A549 (cell line): ENCODE results near the gene NEDD4L. TPM values are rescaled to one million over a fixed set of nuclear protein-coding genes. Genes with fewer than 3 reads are reported as not detected.

Experiments
- ATAC-seq, 2 experiments: fragments of 200-7000 bp in 1 of 2; fragments of >200 bp in 1 of 2; cut with Nextera tagmentation in 1 of 2; cut with Tn5 transposase in 1 of 2; 3 replicates each; pipeline versions ENCODE4 v1.8.0 to v1.9.1; 2018 to 2020; ENCODE audit warnings: mild to moderate bottlenecking in 1 of 2, moderate library complexity in 1 of 2
- CTCF ChIA-PET: fragments of 300-600 bp; sonication (Branson Sonifier 250); formaldehyde crosslinking; extraction: SDS; loops from one replicate; lab custom pipeline; 2021; ENCODE audit warnings: antibody characterized with exemption, inconsistent platforms; lab: Yijun Ruan, JAX
- POLR2A ChIA-PET: fragments of 350-600 bp; formaldehyde crosslinking; extraction: SDS; loops from one replicate; lab custom pipeline; 2021; ENCODE audit warnings: antibody characterized with exemption, inconsistent platforms; lab: Yijun Ruan, JAX
- DNase-seq, 2 experiments: peaks; one replicate each; pipeline versions ENCODE4 v3.0.0 to v3.0.0-alpha.2; 2011 to 2016; ENCODE audit warnings: low read depth in 1 of 2, low spot score in 1 of 2
- FAIRE-seq: peaks from 2 replicates; lab custom pipeline; 2011; peaks lifted over from hg19 to GRCh38; lab: Jason Lieb, UNC
- H3K27ac ChIP-seq, 2 experiments: fragments of >200 bp; sonication (Bioruptor Twin); formaldehyde crosslinking; 3 replicates each; pipeline ENCODE4 v1.5.1; 2016 to 2017
- H3K4me1 ChIP-seq: fragments of >200 bp; sonication (Bioruptor Twin); formaldehyde crosslinking; 3 replicates; pipeline ENCODE4 v1.6.1; 2016
- H3K4me2 ChIP-seq: fragments of >200 bp; sonication (Bioruptor Twin); formaldehyde crosslinking; 3 replicates; pipeline ENCODE4 v1.6.1; 2016
- H3K4me3 ChIP-seq: fragments of >200 bp; sonication (Bioruptor Twin); formaldehyde crosslinking; 3 replicates; pipeline ENCODE4 v1.5.1; 2016
- H3K9me3 ChIP-seq: fragments of >200 bp; sonication (Bioruptor Twin); formaldehyde crosslinking; 3 replicates; pipeline ENCODE4 v1.6.1; 2016
- BCL3 ChIP-seq: fragments of >200 bp; sonication (Bioruptor Twin); formaldehyde crosslinking; IDR thresholded peaks from 3 replicates; pipeline ENCODE4 v1.6.1; 2016
- BHLHE40 ChIP-seq: IDR thresholded peaks from 2 replicates; pipeline ENCODE4 v1.6.1; 2012; ENCODE audit warnings: low read depth, low read length, inconsistent platforms
- CHD4 ChIP-seq: fragments of 200-600 bp; sonication (generic); IDR thresholded peaks from 2 replicates; pipeline ENCODE4 v1.6.1; 2016; ENCODE audit warnings: antibody characterized with exemption, mild to moderate bottlenecking, borderline replicate concordance
- CTCF ChIP-seq: fragments of >200 bp; sonication (Bioruptor Twin); formaldehyde crosslinking; IDR thresholded peaks from 3 replicates; pipeline ENCODE4 v1.5.1; 2016
- EHMT2 ChIP-seq: fragments of 200-600 bp; sonication (generic); IDR thresholded peaks from 2 replicates; pipeline ENCODE4 v1.6.1; 2016; ENCODE audit warnings: antibody characterized with exemption, low read depth, mild to moderate bottlenecking, moderate library complexity
- ESRRA ChIP-seq: fragments of 150-350 bp; IDR thresholded peaks from 2 replicates; pipeline ENCODE4 v1.6.1; 2014; ENCODE audit warnings: mild to moderate bottlenecking, low read length, borderline replicate concordance
- FOXS1 ChIP-seq: fragments of 250-450 bp; sonication (Bioruptor Pico); IDR thresholded peaks from 2 replicates; pipeline ENCODE4 v1.5.0; 2020; ENCODE audit warnings: mild to moderate bottlenecking, moderate library complexity
- HES2 ChIP-seq: fragments of >200 bp; sonication (Bioruptor Twin); formaldehyde crosslinking; IDR thresholded peaks from 2 replicates; pipeline ENCODE4 v1.6.1; 2016
- HEYL ChIP-seq: fragments of 250-450 bp; sonication (Bioruptor Pico); IDR thresholded peaks from 2 replicates; pipeline ENCODE4 v1.8.0; 2021; ENCODE audit warnings: mild to moderate bottlenecking, moderate library complexity
- HOXB13 ChIP-seq: fragments of 250-450 bp; sonication (Bioruptor Pico); IDR thresholded peaks from 2 replicates; pipeline ENCODE4 v1.5.0; 2020; ENCODE audit warnings: low read depth, mild to moderate bottlenecking, moderate library complexity
- HOXB5 ChIP-seq: fragments of 250-450 bp; sonication (Bioruptor Pico); IDR thresholded peaks from 2 replicates; pipeline ENCODE4 v1.5.0; 2020; ENCODE audit warnings: mild to moderate bottlenecking, moderate library complexity
- JUNB ChIP-seq: fragments of >200 bp; sonication (Bioruptor Twin); formaldehyde crosslinking; IDR thresholded peaks from 2 replicates; pipeline ENCODE4 v1.6.1; 2016
- MAX ChIP-seq: IDR thresholded peaks from 2 replicates; pipeline ENCODE4 v1.6.1; 2012
- NFE2L2 ChIP-seq: fragments of 150-350 bp; conservative IDR thresholded peaks from 2 replicates; pipeline ENCODE4 v1.6.1; 2014; ENCODE audit warnings: low read length
- NR3C1 ChIP-seq: fragments of >200 bp; sonication (Bioruptor Twin); formaldehyde crosslinking; IDR thresholded peaks from 3 replicates; pipeline ENCODE4 v1.6.1; 2017
- PBX3 ChIP-seq: IDR thresholded peaks from 2 replicates; pipeline ENCODE4 v1.6.1; 2012
- RFX5 ChIP-seq: fragments of 450-650 bp; IDR thresholded peaks from 2 replicates; pipeline ENCODE4 v1.7.1; 2014; ENCODE audit warnings: antibody characterized with exemption, mild to moderate bottlenecking, moderate library complexity
- TP53 ChIP-seq: fragments of 250-450 bp; sonication (Bioruptor Pico); IDR thresholded peaks from 2 replicates; pipeline ENCODE4 v1.5.0; 2021; ENCODE audit warnings: mild to moderate bottlenecking, moderate library complexity
- ZC3H11A ChIP-seq: fragments of 450-650 bp; IDR thresholded peaks from 2 replicates; pipeline ENCODE4 v1.6.1; 2014; ENCODE audit warnings: antibody characterized with exemption, mild to moderate bottlenecking
- WGBS: methylation state at CpG from one replicate; pipeline ENCODE4 v1.1.6; 2017; ENCODE audit errors: missing lambda C conversion rate; 5-methylcytosine and 5-hydroxymethylcytosine counted together
- polyA plus RNA-seq, 4 experiments: library from polyadenylated mRNA; depleted of rRNA in 3 of 4; stranded (reverse); fragments of >200 nt; fragmentation: RNase III in 1 of 4; extraction: RNeasy Plus Mini Kit Qiagen cat#74134 plus additional on column Dnase treatment in 1 of 4; gene quantifications; 2 replicates in 3 of 4; 3 replicates in 1 of 4; pipeline ENCODE4 v1.2.3, GENCODE V29; 2011 to 2017

Gene NEDD4L
- polyA plus RNA-seq, 2 of the 4 experiments (the other 2 are of a cell fraction) = 18.0 to 36.5 TPM

GRCh38 chr18:58353581-58353980, 309.6 kb downstream of the NEDD4L start:
- POLR2A ChIA-PET = no interaction called here
- H3K4me2 ChIP-seq = no peak overlapping the region
- H3K9me3 ChIP-seq = no peaks in the 10 kb centered on the region
- CTCF ChIA-PET = no interaction called here
- no peak overlapping the region for H3K27ac ChIP-seq
- DNase-seq (no peak), FAIRE-seq (no peak), ATAC-seq (no peak)
- H3K4me1 ChIP-seq = no peaks in the 10 kb centered on the region; the same call in 1 of the 3 replicates
- 100% methylated on average over 4 of the region's 4 CpGs for WGBS
- no peak overlapping the region for H3K4me3 ChIP-seq
- TF ChIP-seq PBX3 (no peak), TP53 (no peak), BCL3 (no peak), BHLHE40 (no peak), HES2 (no peak), ESRRA (no peak), ZC3H11A (no peak), FOXS1 (CRISPR knock-in tag) (no peak), CTCF (no peak), RFX5 (no peak), HEYL (CRISPR knock-in tag) (no peak), CHD4 (no peak)
- TF ChIP-seq, all 56 proteins: peak for 0

GRCh38 chr18:58354051-58354450, 310.0 kb downstream of the NEDD4L start:
- no peak for ATAC-seq
- TF ChIP-seq BCL3 (no peak), PBX3 (no peak), CTCF (no peak), ZC3H11A (no peak), HOXB5 (no peak), EHMT2 (no peak), HOXB13 (CRISPR knock-in tag) (no peak), JUNB (no peak), MAX (no peak), NFE2L2 (no peak), NR3C1 (no peak)
- TF ChIP-seq, all 56 proteins: peak for 0
- no peaks in the 10 kb centered on the region for H3K9me3 ChIP-seq
- no peak overlapping the region for H3K4me3 ChIP-seq
- POLR2A ChIA-PET = no interaction called here
- DNase-seq = no peak
- H3K27ac ChIP-seq = no peak overlapping the region
- peaks cover 2% of the 10 kb centered on the region; the same call in 2 of the 3 replicates for H3K4me1 ChIP-seq
- FAIRE-seq = no peak
- 96% methylated on average over 4 of the region's 4 CpGs for WGBS
- H3K4me2 ChIP-seq = no peak overlapping the region
- CTCF ChIA-PET = no interaction called here
